A549 (cell line): ENCODE results near the gene XIRP1. TPM values are rescaled to one million over a fixed set of nuclear protein-coding genes. Genes with fewer than 3 reads are reported as not detected.

Source experiments
- ATAC-seq, 2 experiments: fragments of 200-7000 bp in 1 of 2; fragments of >200 bp in 1 of 2; cut with Nextera tagmentation in 1 of 2; cut with Tn5 transposase in 1 of 2; 3 replicates each; pipeline versions ENCODE4 v1.8.0 to v1.9.1; 2018 to 2020; ENCODE audit warnings: mild to moderate bottlenecking in 1 of 2, moderate library complexity in 1 of 2
- CTCF ChIA-PET: fragments of 300-600 bp; sonication (Branson Sonifier 250); formaldehyde crosslinking; extraction: SDS; loops from one replicate; lab custom pipeline; 2021; ENCODE audit warnings: antibody characterized with exemption, inconsistent platforms; lab: Yijun Ruan, JAX
- POLR2A ChIA-PET: fragments of 350-600 bp; formaldehyde crosslinking; extraction: SDS; loops from one replicate; lab custom pipeline; 2021; ENCODE audit warnings: antibody characterized with exemption, inconsistent platforms; lab: Yijun Ruan, JAX
- DNase-seq, 2 experiments: peaks; one replicate each; pipeline versions ENCODE4 v3.0.0 to v3.0.0-alpha.2; 2011 to 2016; ENCODE audit warnings: low read depth in 1 of 2, low spot score in 1 of 2
- FAIRE-seq: peaks from 2 replicates; lab custom pipeline; 2011; peaks lifted over from hg19 to GRCh38; lab: Jason Lieb, UNC
- H3K27ac ChIP-seq, 2 experiments: fragments of >200 bp; sonication (Bioruptor Twin); formaldehyde crosslinking; 3 replicates each; pipeline ENCODE4 v1.5.1; 2016 to 2017
- H3K4me1 ChIP-seq: fragments of >200 bp; sonication (Bioruptor Twin); formaldehyde crosslinking; 3 replicates; pipeline ENCODE4 v1.6.1; 2016
- H3K4me2 ChIP-seq: fragments of >200 bp; sonication (Bioruptor Twin); formaldehyde crosslinking; 3 replicates; pipeline ENCODE4 v1.6.1; 2016
- H3K4me3 ChIP-seq: fragments of >200 bp; sonication (Bioruptor Twin); formaldehyde crosslinking; 3 replicates; pipeline ENCODE4 v1.5.1; 2016
- H3K9me3 ChIP-seq: fragments of >200 bp; sonication (Bioruptor Twin); formaldehyde crosslinking; 3 replicates; pipeline ENCODE4 v1.6.1; 2016
- ATOH8 ChIP-seq: fragments of 250-450 bp; sonication (Bioruptor Pico); IDR thresholded peaks from 2 replicates; pipeline ENCODE4 v1.5.0; 2020; ENCODE audit warnings: low read depth, mild to moderate bottlenecking, moderate library complexity
- BHLHE40 ChIP-seq: IDR thresholded peaks from 2 replicates; pipeline ENCODE4 v1.6.1; 2012; ENCODE audit warnings: low read depth, low read length, inconsistent platforms
- CTCF ChIP-seq: fragments of >200 bp; sonication (Bioruptor Twin); formaldehyde crosslinking; IDR thresholded peaks from 3 replicates; pipeline ENCODE4 v1.5.1; 2016
- E2F6 ChIP-seq: IDR thresholded peaks from 2 replicates; pipeline ENCODE4 v1.6.1; 2012; ENCODE audit warnings: low read depth, borderline replicate concordance
- EHMT2 ChIP-seq: fragments of 200-600 bp; sonication (generic); IDR thresholded peaks from 2 replicates; pipeline ENCODE4 v1.6.1; 2016; ENCODE audit warnings: antibody characterized with exemption, low read depth, mild to moderate bottlenecking, moderate library complexity
- ESRRA ChIP-seq: fragments of 150-350 bp; IDR thresholded peaks from 2 replicates; pipeline ENCODE4 v1.6.1; 2014; ENCODE audit warnings: mild to moderate bottlenecking, low read length, borderline replicate concordance
- FOSB ChIP-seq: fragments of 250-450 bp; sonication (Bioruptor Pico); IDR thresholded peaks from 2 replicates; pipeline ENCODE4 v1.5.0; 2020; ENCODE audit warnings: mild to moderate bottlenecking, moderate library complexity
- HMGXB4 ChIP-seq: fragments of 250-450 bp; sonication (Bioruptor Pico); IDR thresholded peaks from 2 replicates; pipeline ENCODE4 v1.5.0; 2021; ENCODE audit warnings: mild to moderate bottlenecking, moderate library complexity, borderline replicate concordance
- HOXA7 ChIP-seq: fragments of 250-450 bp; sonication (Bioruptor Pico); IDR thresholded peaks from 2 replicates; pipeline ENCODE4 v1.5.0; 2020; ENCODE audit warnings: mild to moderate bottlenecking, moderate library complexity
- HOXB5 ChIP-seq: fragments of 250-450 bp; sonication (Bioruptor Pico); IDR thresholded peaks from 2 replicates; pipeline ENCODE4 v1.5.0; 2020; ENCODE audit warnings: mild to moderate bottlenecking, moderate library complexity
- KDM5A ChIP-seq: fragments of 200-600 bp; sonication (generic); IDR thresholded peaks from 2 replicates; pipeline ENCODE4 v1.6.1; 2016; ENCODE audit warnings: antibody characterized with exemption, mild to moderate bottlenecking
- MAFK ChIP-seq: fragments of 450-650 bp; IDR thresholded peaks from 2 replicates; pipeline ENCODE4 v1.6.1; 2014; ENCODE audit not compliant: partially characterized antibody
- NFE2L2 ChIP-seq: fragments of 150-350 bp; conservative IDR thresholded peaks from 2 replicates; pipeline ENCODE4 v1.6.1; 2014; ENCODE audit warnings: low read length
- NPAS2 ChIP-seq: fragments of 250-450 bp; sonication (Bioruptor Pico); IDR thresholded peaks from 2 replicates; pipeline ENCODE4 v1.8.0; 2022; ENCODE audit warnings: mild to moderate bottlenecking, moderate library complexity, borderline replicate concordance
- PHF8 ChIP-seq: fragments of 200-600 bp; sonication (generic); IDR thresholded peaks from 2 replicates; pipeline ENCODE4 v1.6.1; 2016; ENCODE audit warnings: low read depth, mild to moderate bottlenecking, antibody characterized with exemption, moderate library complexity, borderline replicate concordance
- POLR2A ChIP-seq: IDR thresholded peaks from 2 replicates; pipeline ENCODE4 v1.6.1; 2012; ENCODE audit warnings: mild to moderate bottlenecking, low read length
- RAD21 ChIP-seq, 2 experiments: fragments of >200 bp in 1 of 2; sonication (Bioruptor Twin) in 1 of 2; formaldehyde crosslinking in 1 of 2; IDR thresholded peaks in 1 of 2; conservative IDR thresholded peaks in 1 of 2; 2 replicates in 1 of 2; 3 replicates in 1 of 2; pipeline ENCODE4 v1.6.1; 2012 to 2018; ENCODE audit warnings: inconsistent platforms in 1 of 2
- RARB ChIP-seq: fragments of 250-450 bp; sonication (Bioruptor Pico); IDR thresholded peaks from 2 replicates; pipeline ENCODE4 v1.8.0; 2021; ENCODE audit warnings: mild to moderate bottlenecking, moderate library complexity
- RCOR1 ChIP-seq: fragments of 150-350 bp; IDR thresholded peaks from 2 replicates; pipeline ENCODE4 v1.6.1; 2014; ENCODE audit warnings: antibody characterized with exemption, low read length, low read depth
- RFX5 ChIP-seq: fragments of 450-650 bp; IDR thresholded peaks from 2 replicates; pipeline ENCODE4 v1.7.1; 2014; ENCODE audit warnings: antibody characterized with exemption, mild to moderate bottlenecking, moderate library complexity
- SMC3 ChIP-seq: fragments of >200 bp; sonication (Bioruptor Twin); formaldehyde crosslinking; IDR thresholded peaks from 3 replicates; pipeline ENCODE4 v1.6.1; 2018; ENCODE audit warnings: inconsistent platforms
- TFCP2L1 ChIP-seq: fragments of 250-450 bp; sonication (Bioruptor Pico); IDR thresholded peaks from 2 replicates; pipeline ENCODE4 v1.5.0; 2021; ENCODE audit warnings: mild to moderate bottlenecking
- TP53 ChIP-seq: fragments of 250-450 bp; sonication (Bioruptor Pico); IDR thresholded peaks from 2 replicates; pipeline ENCODE4 v1.5.0; 2021; ENCODE audit warnings: mild to moderate bottlenecking, moderate library complexity
- ZNF302 ChIP-seq: fragments of 250-450 bp; sonication (Bioruptor Pico); IDR thresholded peaks from 2 replicates; pipeline ENCODE4 v1.9.0; 2021; ENCODE audit warnings: inconsistent platforms, mild to moderate bottlenecking, moderate library complexity
- ZSCAN20 ChIP-seq: fragments of 250-450 bp; sonication (Bioruptor Pico); IDR thresholded peaks from 2 replicates; pipeline ENCODE4 v1.8.0; 2022; ENCODE audit warnings: mild to moderate bottlenecking, moderate library complexity
- WGBS: methylation state at CpG from one replicate; pipeline ENCODE4 v1.1.6; 2017; ENCODE audit errors: missing lambda C conversion rate; 5-methylcytosine and 5-hydroxymethylcytosine counted together
- polyA plus RNA-seq, 4 experiments: library from polyadenylated mRNA; depleted of rRNA in 3 of 4; stranded (reverse); fragments of >200 nt; fragmentation: RNase III in 1 of 4; extraction: RNeasy Plus Mini Kit Qiagen cat#74134 plus additional on column Dnase treatment in 1 of 4; gene quantifications; 2 replicates in 3 of 4; 3 replicates in 1 of 4; pipeline ENCODE4 v1.2.3, GENCODE V29; 2011 to 2017

XIRP1 gene
- polyA plus RNA-seq, 2 of the 4 experiments (the other 2 are of a cell fraction), result not detected

- Histone ChIP-seq H3K4me1 (peaks cover 27% of the 10 kb centered on the region), H3K4me2 (no peak overlapping the region), H3K9me3 (no peaks in the 10 kb centered on the region), H3K27ac (peak overlapping the region in 1 of 2 experiments; percentile 85; a peak in 3 of 6 replicates), H3K4me3 (no peak overlapping the region)
- 97% methylated on average over 6 of the region's 6 CpGs for WGBS
- FAIRE-seq (no peak), ATAC-seq (no peak), DNase-seq (no peak)
- CTCF ChIA-PET, result interaction anchor here (0.7 to 6.4 kb wide), 7 partner anchors 12 to 91 kb away, joined by 3 to 37 read pairs (median 3); no protein-coding TSS in a partner anchor
- POLR2A ChIA-PET, result no interaction called here
- no peak for TF ChIP-seq E2F6
- no peak for TF ChIP-seq SMC3
- no peak for TF ChIP-seq POLR2A
- TF ChIP-seq ZSCAN20, result no peak
- no peak for TF ChIP-seq NFE2L2
- TF ChIP-seq CTCF, result no peak
- no peak for TF ChIP-seq HMGXB4 (CRISPR knock-in tag)
- TF ChIP-seq RARB, result no peak
- no peak for TF ChIP-seq RCOR1
- no peak for TF ChIP-seq ESRRA
- no peak for TF ChIP-seq RFX5
- TF ChIP-seq EHMT2, result no peak
- no peak for TF ChIP-seq KDM5A
- no peak for TF ChIP-seq FOSB (CRISPR knock-in tag)
- TF ChIP-seq MAFK, result no peak
- no peak for TF ChIP-seq PHF8
Measured at GRCh38 chr3:39176025-39176714, 16.2 kb downstream of the XIRP1 start.

GRCh38 chr3:39173318-39174125 lies 18.9 kb downstream of the XIRP1 start:
- CTCF ChIA-PET, result interaction anchor here (0.6 to 2.4 kb wide), 7 partner anchors 12 to 115 kb away, joined by 3 to 15 read pairs (median 5); partner anchors contain the start of genes GORASP1 and TTC21A
- H3K9me3 ChIP-seq, result no peaks in the 10 kb centered on the region
- no peak overlapping the region for H3K4me2 ChIP-seq
- no peak for ATAC-seq
- peaks cover 13% of the 10 kb centered on the region for H3K4me1 ChIP-seq
- DNase-seq, result no peak
- H3K4me3 ChIP-seq, result no peak overlapping the region
- 6% methylated on average over 2 of the region's 2 CpGs for WGBS
- TF ChIP-seq TP53 (no peak), ZNF302 (no peak), CTCF (no peak), RAD21 (conservative IDR thresholded peaks at IDR 0.05 in 1 of 2, IDR thresholded peaks at IDR 0.05 in 1 of 2) (no peak), BHLHE40 (no peak), NFE2L2 (no peak), HMGXB4 (CRISPR knock-in tag) (no peak), NPAS2 (no peak), ATOH8 (CRISPR knock-in tag) (no peak), HOXA7 (CRISPR knock-in tag) (no peak), HOXB5 (CRISPR knock-in tag) (no peak), TFCP2L1 (CRISPR knock-in tag) (no peak)
- POLR2A ChIA-PET, result no interaction called here
- no peak for FAIRE-seq
- H3K27ac ChIP-seq, result no peak overlapping the region
